ENCODE results near the gene UGGT2.
"Not testable (repeated sequence)": the region's sequence is repeated elsewhere in the genome, so short reads cannot be mapped to it uniquely, and the experiment has no call there.

Gene UGGT2

GRCh38 chr13:95793018-95793555 is 260.1 kb downstream of the UGGT2 start:
- no peak for DNase-seq (ENCODE audit: low read depth)

DNA sequence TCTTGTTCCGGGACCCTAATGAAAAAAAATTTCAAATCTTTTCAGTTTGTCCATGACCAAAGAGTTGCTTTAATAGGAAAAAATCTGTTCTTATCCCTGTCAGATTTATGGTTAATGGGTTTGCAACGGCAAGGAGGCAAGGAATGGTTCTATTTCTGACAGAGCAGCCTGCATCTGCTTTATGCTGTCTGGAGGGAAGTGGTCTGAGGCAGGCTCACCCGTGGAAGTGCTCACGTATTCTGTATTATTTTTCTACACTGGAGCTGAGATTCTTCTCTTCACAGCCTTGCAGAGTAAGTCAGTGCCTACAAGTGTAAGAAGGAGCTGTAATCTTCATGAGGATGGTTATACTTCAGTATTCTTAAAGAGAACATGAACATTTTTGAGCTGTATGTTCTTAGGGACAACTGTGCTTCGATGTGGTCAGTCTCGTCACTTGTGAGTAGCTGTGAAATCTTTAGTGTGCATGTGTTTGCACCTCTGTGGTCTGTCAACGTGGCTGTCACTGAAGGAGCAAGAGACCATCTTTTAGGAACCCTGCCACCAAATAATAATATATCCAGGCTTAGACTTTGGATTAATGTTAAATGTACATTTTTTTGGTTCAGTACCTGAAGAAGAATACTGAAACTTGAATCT is 262.0 kb downstream of the UGGT2 start:
- no peak for DNase-seq (ENCODE audit: low read depth)

DNA sequence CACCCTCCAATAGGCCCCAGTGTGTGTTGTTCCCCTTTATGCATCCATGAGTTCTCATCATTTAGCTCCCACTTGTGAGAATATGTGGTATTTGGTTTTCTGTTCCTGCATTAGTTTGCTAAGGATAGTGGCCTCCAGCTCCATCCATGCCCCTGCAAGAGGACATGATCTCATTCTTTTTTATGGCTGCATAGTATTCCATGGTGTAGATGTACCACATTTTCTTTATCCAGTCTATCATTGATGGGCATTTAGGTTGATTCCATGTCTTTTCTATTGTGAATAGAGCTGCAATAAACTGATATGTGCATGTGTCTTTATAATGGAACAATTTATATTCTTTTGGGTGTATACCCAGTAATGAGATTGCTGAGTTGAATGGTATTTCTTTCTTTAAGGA is 263.9 kb downstream of the UGGT2 start:
- not testable (repeated sequence) for DNase-seq (ENCODE audit: low read depth)

- no peak for DNase-seq (ENCODE audit: low read depth)
These were observed 265.1 kb downstream of the UGGT2 start for GRCh38 chr13:95788100-95788463.

DNA sequence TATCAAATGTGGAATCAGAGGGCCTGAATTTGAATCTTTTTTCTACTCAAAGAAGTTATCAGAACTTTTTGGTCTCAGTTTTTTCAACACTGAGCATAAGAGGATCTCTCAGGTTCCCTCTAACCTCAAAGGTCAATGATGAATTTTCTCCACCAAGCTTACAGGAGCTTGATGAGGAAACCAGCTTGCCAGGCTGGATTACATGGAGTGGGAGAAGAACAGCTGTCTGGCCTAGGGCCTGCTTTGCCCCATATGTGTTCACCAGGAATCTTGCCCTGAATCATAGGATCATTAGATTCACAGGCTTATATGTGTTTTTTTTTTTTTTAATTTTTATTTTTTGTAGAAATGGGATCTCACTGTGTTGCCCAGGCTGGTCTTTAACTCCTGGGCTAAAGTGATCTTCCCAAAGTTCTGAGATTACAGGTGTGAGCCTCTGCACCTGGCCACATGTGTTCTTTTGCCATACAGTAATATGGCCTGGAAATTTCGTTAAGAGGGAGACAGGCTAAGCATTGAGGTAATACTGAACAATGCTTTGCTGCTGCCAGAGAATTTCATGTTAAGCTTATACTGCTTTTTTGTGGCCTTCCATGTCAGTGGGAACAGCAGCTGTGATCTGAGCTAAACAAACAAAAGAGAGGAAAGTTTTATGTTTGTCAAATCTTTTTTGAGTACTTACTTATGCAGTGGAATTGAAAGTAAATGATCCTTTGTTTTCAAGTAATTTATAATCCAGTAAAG is 265.7 kb downstream of the UGGT2 start:
- DNase-seq (ENCODE audit: low read depth), result no peak

DNA sequence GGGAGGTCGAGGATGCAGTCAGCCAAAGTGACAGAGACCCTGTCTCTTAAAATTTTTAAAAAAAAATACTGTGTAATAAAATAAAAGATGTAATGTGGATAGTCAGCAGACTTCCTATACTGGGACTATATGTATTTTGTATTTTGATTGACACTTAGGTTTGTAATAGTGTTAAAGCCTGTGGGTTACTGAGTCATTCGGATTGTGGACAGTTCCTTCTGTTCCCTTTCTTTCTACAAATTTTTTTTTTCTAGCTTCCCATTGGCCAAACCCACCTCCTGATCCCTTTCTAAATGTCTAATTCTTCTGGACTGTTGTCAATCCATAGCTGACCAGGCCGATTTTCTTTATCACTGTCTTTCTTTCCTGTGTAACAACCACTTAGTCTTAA is 268.3 kb downstream of the UGGT2 start:
- no peak for DNase-seq (ENCODE audit: low read depth)

DNA sequence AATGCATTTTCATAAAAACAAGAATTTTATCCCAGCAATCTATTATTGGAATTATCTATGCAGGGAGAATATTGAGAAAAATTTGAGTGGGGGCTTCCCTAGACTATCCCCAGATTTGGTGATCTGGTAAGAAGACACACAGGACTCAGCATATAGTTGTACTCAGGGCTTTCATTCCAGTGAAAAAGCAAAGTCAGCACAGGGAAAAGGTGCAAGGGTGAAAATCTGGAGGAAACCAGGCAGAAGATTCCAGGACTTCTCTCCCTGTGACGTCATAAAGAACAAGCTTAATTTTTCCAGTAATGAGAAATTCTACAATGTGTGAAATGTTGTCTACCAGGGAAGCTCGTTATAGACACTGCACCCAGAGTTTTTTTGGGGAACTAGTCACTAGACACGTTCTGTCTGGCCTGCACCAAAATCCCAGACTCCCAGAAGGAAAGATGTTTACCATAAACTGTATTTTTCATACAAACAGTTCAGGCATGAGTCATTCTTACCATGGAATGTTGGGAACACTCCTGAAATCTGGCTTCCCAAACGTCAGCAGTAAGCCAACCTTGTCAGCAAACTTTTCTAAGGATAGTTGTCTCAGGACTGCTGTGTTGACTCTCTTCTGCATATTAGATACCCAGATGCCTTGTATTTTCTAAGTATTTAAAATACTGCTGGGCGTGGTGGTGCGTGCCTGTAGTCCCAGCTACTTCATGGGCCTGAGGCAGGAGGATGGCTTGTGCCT is 268.9 kb downstream of the UGGT2 start:
- no peak for DNase-seq (ENCODE audit: low read depth)

DNA sequence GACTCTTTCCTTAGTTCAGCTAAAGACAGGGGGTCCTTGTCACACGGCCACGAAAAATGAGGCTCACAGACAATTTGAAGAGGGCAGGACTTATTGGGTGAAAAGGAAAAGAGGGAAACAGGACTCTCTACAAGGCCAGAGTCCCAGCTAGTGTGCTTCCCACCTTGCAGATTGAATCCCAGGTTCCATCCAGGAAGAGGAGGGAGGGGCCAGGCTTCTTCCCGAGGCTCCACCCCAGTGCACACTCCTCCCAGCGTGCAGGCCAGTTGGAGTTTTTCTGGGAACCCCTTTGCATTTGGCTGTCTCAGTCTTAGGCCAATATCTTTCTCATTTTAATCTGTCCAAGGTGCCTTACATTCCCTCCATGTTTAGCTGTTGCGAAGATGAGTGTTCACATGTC is 269.5 kb downstream of the UGGT2 start:
- DNase-seq (ENCODE audit: low read depth), result no peak

DNA sequence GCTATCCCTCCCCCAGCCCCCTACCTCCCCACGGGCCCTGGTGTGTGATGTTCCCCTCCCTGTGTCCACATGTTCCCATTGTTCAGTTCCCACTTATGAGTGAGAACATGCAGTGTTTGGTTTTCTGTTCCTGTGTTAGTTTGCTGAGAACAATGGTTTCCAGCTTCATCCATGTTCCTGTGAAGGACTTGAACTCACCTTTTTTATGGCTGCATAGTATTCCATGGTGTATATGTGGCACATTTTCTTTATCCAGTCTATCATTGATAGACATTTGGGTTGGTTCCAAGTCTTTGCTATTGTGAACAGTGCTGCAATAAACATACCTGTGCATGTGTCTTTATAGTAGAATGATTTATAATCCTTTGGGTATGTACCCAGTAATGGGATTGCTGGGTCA is 271.3 kb downstream of the UGGT2 start:
- not testable (repeated sequence) for DNase-seq (ENCODE audit: low read depth)

GRCh38 chr13:95781016-95781415 is 272.2 kb downstream of the UGGT2 start:
- no peak for DNase-seq (ENCODE audit: low read depth)

- DNase-seq (ENCODE audit: low read depth), result no peak
These were observed 273.7 kb downstream of the UGGT2 start for GRCh38 chr13:95779522-95779921.

DNA sequence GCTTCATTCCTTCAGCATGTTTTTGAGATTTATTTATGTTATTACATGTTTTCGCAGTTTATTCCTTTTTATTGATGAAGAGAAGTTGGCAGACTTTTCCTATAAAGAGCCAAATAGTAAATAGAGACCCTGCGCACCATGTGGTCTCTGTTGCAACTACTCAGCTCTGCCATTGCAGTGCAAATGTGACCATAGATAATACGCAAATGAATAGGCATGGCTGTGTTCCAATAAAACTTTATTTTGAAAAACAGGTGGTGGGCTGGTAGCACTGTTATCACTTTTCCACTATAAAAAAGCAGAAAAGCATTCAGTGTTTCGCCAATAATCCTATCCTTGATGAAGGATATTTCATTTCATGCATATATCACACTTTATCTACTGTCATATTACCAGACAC is 281.3 kb downstream of the UGGT2 start:
- DNase-seq (ENCODE audit: low read depth), result no peak

- DNase-seq (ENCODE audit: low read depth), result no peak
These were observed 289.6 kb downstream of the UGGT2 start for GRCh38 chr13:95763601-95764000.

DNA sequence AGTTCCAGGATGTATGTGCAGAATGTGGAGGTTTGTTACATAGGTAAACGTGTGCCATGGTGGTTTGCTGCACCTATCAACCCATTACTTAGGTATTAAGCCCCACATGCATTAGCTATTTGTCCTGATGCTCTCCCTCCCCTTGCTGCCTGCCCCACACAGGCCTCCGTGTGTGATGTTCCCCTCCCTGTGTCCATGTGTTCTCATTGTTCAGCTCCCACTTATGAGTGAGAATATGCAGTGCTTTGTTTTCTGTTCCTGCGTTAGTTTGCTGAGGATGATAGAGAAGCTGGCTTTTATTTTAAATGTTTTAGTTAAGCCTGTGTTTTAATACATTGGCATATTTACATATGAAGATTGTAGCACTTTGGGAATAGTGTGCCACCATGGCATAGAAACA is 290.6 kb downstream of the UGGT2 start:
- not testable (repeated sequence) for DNase-seq (ENCODE audit: low read depth)

DNA sequence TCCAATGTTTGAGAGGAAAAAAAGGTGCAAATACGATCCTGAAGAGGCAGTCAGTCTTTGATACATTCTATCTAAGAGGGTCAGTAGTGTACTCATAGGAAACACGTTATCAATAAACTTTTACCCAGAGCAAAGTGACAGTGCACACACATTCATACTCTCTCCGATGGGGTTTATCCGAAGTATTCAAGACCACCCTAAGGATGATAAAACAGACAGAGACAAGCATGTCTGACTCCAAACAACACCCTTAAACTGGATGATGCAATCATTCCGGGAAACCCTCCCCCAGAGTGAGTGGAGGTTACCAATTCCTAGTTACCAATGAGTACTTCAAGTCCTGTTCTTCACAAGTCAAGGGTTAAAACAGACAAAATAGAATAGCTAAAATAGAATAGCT is 297.1 kb downstream of the UGGT2 start:
- DNase-seq (ENCODE audit: low read depth), result no peak

- DNase-seq (ENCODE audit: low read depth), result no peak
These were observed 299.1 kb downstream of the UGGT2 start for GRCh38 chr13:95754069-95754468.

GRCh38 chr13:95752677-95753076 is 300.5 kb downstream of the UGGT2 start:
- no peak for DNase-seq (ENCODE audit: low read depth)

All from activated T-helper 9 cell treated with anti-CD3 and anti-CD28 coated beads, Interleukin-2, amount 50 U/mL, for 16 hours (primary cell).